Activated naive CD8-positive, alpha-beta T cell treated with anti-CD3 and anti-CD28 coated beads, Interleukin-2, amount 50 U/mL, for 16 hours (primary cell): ENCODE results near the gene TPSD1.
"Not testable (repeated sequence)": the region's sequence is repeated elsewhere in the genome, so short reads cannot be mapped to it uniquely, and the experiment has no call there.

Source experiments
- DNase-seq: peaks from one replicate; pipeline ENCODE4 v3.0.0-alpha.2; 2020; ENCODE audit warnings: low read depth, low spot score

TPSD1 gene

DNA sequence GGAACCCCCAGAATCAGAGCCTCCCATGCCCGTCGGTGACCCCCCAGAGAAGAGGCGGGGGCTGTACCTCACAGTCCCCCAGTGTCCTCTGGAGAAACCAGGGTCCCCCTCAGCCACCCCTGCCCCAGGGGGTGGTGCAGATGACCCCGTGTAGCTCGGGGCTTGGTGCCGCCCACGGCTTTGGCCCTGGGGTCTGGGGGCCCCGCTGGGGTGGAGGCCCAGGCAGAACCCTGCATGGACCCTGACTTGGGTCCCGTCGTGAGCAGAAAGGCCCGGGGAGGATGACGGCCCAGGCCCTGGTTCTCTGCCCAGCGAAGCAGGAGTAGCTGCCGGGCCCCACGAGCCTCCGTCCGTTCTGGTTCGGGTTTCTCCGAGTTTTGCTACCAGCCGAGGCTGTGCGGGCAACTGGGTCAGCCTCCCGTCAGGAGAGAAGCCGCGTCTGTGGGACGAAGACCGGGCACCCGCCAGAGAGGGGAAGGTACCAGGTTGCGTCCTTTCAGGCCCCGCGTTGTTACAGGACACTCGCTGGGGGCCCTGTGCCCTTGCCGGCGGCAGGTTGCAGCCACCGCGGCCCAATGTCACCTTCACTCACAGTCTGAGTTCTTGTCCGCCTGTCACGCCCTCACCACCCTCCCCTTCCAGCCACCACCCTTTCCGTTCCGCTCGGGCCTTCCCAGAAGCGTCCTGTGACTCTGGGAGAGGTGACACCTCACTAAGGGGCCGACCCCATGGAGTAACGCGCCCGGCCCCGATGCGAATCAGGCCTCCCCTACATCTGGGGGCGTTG lies 34.8 kb upstream of the TPSD1 start:
- no peak for DNase-seq

DNA sequence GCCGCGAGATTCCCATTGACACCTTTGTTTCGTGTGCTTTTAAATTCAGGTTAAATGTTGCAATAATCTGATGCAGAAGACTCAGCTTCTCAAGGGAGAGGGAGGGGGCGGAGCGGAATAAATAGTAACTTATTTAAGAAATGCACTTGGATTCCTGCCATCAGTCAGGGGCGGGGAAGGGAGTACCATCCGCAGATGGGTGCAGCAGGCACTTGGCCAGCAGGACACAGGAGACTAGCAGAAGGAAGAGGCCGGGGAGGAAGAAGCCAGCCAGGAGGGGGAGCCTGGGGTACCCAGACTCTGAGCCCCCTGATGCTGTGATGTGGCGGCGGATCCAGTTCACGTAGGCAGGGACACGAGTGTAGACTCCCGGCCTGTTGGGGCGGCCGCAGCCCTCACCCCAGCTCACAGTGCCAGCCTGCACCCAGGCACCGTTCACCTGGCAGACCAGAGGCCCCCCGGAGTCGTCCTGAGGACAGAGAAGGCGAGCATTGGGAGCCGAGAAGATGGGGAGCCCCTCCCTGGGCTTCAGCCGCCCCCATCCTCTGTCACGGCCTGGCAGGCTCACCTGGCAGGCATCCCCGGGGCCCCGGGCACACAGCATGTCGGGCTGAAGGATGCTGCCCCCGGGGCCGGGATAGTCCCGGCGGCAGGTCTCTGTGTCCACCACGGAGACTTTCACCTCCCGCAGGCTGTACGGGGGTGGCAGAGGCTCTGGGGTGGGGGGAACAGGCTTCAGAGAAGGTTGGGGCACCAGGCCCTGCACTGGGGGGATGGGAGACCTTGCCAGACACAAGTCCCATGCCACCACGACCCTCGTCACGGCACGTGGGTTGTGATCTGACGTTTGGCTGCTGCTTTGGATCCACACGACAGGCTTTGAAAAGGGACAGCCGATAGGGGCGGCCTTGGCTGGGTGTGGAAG lies 34.0 kb upstream of the TPSD1 start:
- DNase-seq: no peak

GRCh38 chr16:1222553-1223354 lies 33.1 kb upstream of the TPSD1 start:
- DNase-seq: no peak

- no peak for DNase-seq
Measured at GRCh38 chr16:1223355-1224214, 32.3 kb upstream of the TPSD1 start.

DNA sequence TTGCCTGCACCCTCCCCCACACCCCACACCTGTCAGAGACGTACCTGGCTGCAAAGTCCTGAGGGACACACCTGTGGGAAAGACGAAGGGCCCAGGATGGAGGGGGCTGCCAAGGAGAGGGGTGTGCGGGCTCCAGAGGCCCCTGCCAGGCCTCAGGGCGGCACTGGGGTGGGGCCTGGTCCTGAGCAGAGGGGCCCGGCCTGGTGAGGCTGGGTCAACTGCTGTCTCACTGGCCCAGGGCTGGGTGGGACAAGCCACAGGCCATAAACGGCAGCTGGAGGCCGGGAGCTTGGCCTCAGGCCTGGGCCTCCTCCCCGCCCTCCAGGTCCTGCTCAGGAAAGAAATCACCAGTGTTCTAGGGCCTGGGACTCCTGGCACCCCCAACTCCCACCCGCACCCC lies 31.3 kb upstream of the TPSD1 start:
- DNase-seq: no peak

GRCh38 chr16:1225051-1225451 lies 30.8 kb upstream of the TPSD1 start, which contains the start of gene TPSG1:
TPSG1 (minus strand) TSS chr16:1225268; CDS start chr16:1225252, 16 bp downstream.
- DNase-seq: no peak

GRCh38 chr16:1225728-1226311 lies 30.0 kb upstream of the TPSD1 start:
- DNase-seq: not testable (repeated sequence)

- not testable (repeated sequence) for DNase-seq
Measured at GRCh38 chr16:1226692-1227091, 29.2 kb upstream of the TPSD1 start.

GRCh38 chr16:1228227-1228626 lies 27.6 kb upstream of the TPSD1 start:
- not testable (repeated sequence) for DNase-seq

- not testable (repeated sequence) for DNase-seq
Measured at GRCh38 chr16:1229476-1229875, 26.4 kb upstream of the TPSD1 start.

DNA sequence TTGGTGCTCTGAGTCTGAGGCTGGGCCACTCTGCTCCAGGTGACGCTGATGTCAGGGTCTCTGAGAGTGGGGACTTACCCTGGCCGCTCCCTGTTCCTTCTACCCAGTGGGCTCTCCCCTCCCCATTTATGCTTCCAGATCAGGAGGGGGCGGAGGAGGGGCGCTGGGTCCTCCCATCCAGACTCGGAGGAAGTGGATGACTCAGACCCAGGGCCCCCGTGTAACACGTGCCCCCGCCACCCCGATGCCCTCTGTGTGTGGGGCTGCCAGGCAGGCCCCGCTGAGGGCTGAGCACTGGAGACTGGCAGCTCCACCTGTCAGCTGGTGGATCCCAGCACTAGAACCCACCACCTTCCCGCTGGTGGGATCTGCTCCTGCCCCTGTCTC lies 25.8 kb upstream of the TPSD1 start, which contains the start of gene TPSB2:
TPSB2 (minus strand) TSS at position 101 of the 387 bp plus-strand sequence. CDS start 233 bp downstream, outside the sequence.
- not testable (repeated sequence) for DNase-seq

DNA sequence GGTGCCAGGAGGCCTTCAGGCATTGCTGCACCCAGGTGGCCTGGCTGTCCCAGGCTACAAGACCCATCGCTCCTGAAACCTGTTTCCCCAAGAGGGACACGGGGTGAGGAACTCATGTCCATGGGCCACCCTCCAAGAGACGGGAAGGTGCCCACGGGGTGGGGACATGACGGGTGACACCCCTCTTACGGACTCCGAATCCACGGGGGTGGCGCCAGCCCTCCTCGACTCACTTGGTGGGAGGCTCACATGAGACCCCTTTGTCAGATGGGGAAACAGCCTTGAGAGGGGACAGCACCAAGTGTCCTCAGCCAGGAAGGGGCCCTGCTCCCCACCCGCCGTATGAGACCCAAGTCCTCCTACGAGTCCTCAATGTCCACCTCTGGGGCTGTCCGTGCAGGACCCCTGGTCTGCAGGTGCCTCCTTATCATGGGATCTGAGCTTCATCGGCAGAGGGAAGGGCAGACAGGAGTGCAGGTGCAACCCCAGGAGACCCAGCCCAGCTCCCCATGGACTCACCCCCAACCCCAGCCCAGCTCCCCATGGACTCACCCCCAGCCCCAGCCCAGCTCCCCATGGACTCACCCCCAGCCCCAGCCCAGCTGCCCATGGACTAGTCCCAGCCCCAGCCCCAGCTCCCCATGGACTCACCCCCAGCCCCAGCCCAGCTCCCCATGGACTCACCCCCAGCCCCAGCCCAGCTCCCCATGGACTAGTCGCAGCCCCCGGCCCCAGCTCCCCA lies 25.2 kb upstream of the TPSD1 start:
- not testable (repeated sequence) for DNase-seq

DNA sequence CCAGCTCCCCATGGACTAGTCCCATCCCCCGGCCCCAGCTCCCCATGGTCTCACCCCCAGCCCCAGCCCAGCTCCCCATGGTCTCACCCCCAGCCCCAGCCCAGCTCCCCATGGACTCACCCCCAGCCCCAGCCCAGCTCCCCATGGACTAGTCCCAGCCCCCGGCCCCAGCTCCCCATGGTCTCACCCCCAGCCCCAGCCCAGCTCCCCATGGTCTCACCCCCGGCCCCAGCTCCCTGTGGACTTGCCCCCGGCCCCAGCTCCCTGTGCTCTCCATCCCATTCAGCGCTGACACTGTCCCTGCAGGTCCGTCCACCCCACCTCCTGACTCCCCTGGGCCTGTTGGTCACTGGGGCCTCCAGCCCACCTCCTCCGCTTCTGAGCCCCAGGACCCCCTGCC lies 24.6 kb upstream of the TPSD1 start:
- not testable (repeated sequence) for DNase-seq

DNA sequence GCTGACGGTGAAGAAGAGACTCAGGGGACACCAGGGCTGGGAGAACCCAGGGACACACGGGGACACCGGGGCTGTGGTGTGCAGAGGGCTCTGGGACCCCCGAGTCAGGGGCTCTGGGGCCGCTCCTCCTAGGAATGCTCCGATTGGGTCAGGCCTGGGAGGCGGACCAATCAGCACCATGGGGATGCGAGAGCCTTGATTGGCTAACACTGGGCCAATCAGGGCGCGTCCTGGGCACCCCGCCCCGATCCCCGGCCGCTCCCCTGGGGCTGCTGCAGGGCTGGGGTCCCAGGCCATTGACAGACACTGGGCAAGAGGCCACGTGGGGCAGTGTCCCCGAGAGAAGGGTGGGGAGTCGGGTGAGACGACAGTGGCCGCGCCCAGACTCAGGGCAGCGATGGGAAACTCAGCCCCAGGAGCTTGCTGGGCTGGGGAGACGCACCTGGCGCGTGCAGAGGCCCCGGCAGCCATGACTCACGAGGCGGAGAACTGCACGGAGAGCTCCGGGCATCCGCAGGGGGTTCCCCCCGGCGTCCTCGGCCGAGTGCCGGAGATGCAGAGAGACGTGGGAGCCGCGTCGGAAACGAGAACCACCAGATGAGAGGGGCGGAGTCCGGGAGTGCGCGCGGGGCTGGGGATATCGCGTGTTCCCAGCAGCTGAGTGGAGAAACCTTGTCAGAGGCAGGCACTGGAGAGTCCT lies 23.7 kb upstream of the TPSD1 start:
- DNase-seq: not testable (repeated sequence)

DNA sequence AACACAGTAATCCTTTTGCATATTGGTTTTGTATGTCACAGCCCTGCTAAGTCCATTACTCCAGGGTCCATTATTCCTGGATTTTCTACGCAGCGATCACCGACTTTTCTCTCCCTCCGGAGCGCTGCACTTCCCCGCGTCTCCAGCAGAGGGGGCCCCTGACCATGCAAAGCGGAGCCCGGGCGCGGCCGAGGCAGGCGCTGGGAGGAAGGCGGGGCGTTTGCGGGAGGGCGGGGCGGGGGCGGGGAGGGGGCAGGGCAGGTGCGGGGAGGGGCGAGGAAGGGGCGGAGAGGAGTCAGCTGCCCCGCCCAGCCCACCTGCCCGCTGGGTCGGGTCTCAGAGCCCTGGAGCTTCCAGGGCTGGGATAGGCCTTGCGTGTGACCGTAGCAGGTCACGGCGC lies 19.2 kb upstream of the TPSD1 start:
- DNase-seq: not testable (repeated sequence)

DNA sequence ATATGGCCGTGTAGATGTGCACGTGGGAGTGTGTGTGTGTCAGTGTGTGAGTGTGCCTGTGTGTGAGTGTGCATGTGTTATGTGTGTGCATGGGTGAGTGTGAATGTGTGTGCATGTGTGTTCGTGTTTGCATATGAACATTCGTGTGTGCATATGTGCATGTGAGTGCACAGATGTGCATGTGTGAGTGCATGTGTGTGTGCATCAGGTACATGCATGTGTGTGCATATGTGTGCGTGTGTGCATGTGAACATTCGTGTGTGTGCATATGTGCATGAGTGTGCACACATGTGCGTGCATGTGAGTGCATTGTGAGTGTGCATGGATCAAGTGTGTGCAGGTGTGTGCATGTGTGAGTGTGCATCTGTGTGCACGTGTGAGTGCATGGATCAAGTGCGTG lies 17.9 kb upstream of the TPSD1 start:
- no peak for DNase-seq

- DNase-seq: not testable (repeated sequence)
Measured at GRCh38 chr16:1238909-1239308, 17.0 kb upstream of the TPSD1 start.

DNA sequence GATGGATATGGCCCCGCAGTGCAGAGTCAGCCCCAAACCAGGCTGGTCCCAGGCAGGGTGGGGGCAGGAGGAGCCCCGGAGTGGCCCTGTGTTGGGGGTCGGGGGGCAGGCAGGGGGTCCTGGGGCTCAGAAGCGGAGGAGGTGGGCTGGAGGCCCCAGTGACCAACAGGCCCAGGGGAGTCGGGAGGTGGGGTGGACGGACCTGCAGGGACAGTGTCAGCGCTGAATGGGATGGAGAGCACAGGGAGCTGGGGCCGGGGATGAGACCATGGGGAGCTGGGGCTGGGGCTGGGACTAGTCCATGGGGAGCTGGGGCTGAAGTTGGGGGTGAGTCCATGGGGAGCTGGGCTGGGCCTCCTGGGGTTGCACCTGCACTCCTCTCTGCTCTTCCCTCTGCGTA lies 16.3 kb upstream of the TPSD1 start:
- not testable (repeated sequence) for DNase-seq

GRCh38 chr16:1240436-1240835 lies 15.4 kb upstream of the TPSD1 start, which contains the start of gene TPSAB1:
TPSAB1 (plus strand) TSS chr16:1240705; CDS start chr16:1240939, 234 bp downstream.
- DNase-seq: not testable (repeated sequence)
